NCI-H82 treated with DMSO at 0.1 percent for 48 hours (cell line): ENCODE data around the gene GALNT17.

Source experiments
- DNase-seq: peaks from one replicate; lab custom pipeline; 2025; ENCODE audit not compliant: unreplicated experiment; lab: John Stamatoyannopoulos, UW

The GALNT17 gene

DNA sequence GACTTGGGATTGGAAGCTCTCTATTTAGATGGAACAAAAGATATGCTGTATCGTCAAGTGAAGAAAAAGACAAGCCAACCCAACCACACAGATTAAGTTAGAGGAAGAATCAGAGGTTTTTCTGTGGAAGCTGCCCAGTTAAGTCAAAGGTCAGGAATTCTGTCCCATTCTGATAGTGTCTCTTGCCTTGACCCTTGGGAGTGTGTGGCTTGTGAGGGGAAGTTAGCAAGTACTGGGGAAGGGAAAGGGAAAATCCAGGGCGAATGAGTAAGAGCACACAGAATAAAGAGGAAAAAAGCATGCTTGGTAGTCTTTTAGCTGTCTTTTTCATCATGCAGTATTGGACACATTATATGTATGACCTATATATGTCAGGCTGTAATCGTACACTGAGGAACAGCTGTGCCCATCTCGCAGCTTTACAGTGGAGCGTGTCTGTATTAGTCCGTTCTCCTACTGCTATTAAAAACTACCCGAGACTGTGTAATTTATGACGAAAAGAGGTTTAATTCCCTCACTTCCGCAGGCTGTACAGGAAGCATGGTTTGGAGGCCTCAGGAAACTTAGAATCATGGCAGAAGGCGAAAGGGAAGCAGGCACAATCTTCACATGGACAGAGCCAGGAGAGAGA is 197.2 kb downstream of the GALNT17 start:
- DNase-seq: no peak

DNA sequence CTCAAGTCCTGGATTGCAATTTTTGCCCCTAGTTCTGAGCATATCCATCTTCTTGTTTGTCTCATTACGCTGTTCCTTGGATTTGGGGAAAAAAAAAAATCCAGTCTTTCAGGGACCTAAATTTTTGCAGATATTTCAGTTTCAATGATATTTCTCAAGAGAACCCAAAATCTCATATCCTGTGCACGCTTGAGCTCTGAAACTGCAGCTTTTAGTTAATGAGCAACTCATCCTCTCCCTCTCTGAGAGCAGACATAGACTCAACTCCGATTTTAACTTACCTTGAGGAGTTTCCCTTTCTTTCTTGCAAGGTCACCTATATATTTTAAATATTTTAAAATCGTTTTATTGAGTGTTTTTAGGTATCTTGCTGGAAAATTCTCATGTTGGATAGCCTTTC is 200.3 kb downstream of the GALNT17 start:
- no peak for DNase-seq

DNA sequence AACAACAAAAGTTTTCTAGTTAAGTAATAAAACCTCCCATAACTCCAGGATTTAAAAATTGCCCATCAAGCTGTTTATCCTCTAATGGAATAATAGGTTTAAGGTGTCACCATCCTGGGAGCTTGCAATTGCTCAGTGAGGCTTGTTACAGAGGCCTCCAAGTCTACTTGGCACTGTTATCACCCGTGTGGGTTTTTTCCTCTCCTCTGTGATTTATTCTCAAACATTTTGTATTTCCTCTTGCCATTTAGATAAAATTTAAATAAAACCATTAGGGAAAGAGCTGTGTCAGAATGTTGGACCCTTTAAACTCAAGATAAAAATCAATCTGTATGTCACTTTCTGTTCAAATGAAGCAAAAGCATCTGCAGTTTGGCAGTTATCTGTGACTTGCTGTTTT is 202.6 kb downstream of the GALNT17 start:
- DNase-seq: no peak

DNA sequence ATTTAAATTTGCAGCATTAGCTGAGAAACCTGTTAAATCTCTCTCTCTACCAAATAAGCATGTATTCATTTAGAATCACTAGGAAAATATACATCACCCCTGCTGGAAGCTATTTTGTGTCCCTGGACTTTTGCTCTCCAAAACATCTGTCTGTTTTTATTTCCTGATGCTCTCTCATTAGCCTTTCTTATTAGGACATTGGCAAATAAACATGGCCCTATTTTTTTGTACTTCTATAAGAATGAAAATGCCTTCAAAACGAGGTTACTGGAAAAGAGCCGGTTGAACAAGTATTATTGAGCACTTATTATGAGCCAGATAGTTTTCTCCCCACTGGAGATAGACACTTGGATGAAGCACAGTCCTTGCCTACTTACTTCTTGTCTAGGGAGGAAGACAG is 206.9 kb downstream of the GALNT17 start:
- no peak for DNase-seq

DNA sequence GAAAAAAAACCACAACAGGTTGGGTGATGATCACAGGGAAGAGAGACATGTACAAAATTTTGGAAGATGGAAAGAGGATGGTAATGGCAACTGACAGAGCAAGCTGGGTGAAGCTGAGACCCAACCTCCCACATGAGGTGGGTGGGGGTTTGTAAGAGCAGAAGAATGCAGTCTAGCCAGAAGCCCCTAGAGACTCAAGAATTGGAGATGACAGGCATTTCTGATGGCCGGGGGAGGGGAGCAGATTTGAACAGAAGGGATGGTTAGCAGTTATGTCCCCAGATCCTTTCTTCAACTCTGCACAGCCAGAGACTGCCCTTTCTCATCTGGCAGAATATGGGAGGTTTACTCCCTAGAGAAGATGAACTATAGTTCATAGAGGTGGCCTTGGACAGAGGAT is 208.0 kb downstream of the GALNT17 start:
- no peak for DNase-seq

DNA sequence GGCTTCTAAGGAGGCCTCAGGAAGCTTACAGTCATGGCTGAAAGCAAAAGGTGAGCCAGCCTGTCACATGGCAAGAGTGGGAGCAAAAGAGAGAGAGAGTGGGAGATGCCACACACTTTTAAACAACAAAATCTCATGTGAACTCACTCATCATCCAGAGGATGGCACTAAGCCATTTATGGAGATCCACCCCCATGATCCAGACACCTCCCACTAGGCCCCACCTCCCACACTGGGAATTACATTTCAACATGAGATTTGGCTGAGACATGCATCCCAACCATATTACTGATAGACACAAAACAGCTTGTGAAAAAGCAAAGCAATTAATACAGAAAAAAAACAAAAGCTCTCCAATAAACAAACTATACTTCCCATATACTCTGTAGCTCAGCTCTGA is 210.3 kb downstream of the GALNT17 start:
- DNase-seq: no peak

DNA sequence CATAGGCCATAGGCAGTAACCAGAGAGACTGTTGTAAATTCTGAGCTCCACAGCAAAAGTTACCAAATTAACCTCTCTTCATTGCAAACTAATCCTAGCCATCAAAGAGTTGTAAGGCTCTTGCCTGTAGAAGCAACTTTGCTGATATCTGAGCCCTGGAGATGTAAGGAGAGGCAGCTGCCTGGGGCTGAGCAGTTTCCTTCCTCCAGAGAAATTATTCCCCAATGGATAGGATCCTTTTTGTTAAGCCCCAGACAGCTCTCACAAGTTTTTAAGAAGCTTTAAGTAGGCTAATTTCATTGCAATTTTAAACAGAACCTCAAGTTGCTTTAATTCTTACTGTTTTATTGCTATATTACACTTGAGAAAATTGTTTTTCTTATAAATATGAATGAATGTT is 211.1 kb downstream of the GALNT17 start:
- no peak for DNase-seq

DNA sequence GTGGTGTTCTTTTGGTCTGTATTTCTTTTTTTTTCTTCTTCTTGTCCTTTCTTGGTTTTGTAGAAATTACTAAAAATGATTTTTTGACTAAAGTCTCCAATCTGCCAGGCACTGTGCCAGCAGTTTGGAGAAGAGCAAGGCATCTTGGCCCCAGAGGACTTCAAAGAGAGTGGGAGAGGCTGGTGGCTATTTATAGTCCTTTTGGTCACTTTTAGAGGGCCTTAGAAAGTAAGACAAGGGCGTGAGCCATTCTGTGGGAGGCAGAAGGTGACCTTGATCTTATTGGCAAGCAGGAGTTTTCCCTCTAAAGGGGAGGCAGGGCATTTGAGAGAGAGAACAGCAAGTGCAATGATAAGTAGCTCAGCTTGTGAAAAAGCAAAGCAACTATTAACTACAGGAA is 211.9 kb downstream of the GALNT17 start:
- DNase-seq: no peak

DNA sequence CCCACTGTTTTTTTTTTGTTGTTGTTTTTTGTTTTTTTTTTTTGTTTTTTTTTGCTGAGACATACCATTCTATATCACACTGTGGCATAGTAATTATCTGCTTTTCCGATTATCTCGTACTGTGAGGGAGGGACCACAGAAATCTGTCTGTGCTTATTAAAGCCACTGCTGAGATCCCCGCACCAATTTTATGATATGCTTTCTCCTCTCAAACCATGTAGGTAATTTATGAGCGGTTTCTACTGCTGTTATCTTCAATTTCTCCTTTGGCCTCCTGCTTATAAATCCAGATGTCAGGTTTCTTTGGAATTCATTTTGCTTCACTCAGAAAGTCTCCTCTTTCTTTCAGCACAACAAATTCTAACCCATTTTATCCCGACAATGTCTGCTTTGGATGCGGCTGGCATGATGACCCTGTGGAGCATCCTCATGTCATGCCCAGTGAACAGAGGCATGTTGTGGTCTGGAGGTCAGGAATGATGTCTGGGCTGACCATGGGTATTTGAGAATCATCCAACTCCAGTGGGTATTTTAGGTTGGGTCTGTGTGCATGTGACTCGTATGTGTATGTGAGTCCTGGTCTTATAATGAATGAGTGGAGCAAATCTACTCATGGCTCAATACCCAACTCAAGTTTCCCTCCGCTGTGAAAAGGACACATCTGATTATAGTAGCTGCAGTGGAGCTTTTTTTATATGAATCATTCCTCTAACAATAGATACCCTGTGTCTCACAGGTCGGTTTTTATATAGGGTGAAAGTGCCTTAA is 213.4 kb downstream of the GALNT17 start:
- no peak for DNase-seq

DNA sequence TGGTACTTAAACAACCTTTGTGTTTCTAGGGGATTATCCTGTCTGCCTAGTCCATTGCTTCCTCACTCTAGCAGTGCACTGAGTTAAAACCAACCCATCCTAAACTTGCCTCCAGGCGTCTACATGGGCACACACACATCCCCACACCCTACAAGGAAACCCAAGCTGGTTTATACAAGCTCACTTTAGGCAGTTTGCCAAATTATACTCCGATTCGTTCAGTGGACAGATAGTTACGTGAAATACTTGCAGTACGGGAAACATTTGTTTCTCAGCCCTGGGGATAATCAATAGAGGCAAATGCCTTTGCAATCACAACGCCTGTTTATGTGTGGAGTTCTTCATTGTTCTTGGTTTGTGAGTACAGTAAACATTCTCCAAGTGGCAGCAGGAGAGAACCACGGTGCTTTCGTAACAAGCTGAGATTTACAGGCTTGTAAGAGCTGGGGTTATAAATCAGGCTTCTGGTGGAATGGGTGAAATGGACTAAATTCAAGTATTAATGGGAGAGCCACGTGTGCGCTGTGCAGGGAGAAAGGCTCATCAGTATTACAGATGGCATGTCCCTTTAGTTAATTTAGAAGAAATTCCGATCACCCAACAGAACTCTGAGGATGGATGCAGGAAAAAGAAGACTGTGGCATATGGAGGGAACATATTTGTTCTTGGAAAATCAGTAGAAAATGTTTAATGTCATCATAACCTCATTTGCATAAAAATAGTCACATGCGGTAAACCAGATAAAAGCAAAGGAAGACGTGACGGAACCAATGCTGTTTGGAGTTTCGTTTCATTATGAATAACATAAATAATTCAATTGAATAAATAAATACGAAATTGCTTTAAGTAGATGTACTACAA is 217.1 kb downstream of the GALNT17 start:
- DNase-seq: no peak

DNA sequence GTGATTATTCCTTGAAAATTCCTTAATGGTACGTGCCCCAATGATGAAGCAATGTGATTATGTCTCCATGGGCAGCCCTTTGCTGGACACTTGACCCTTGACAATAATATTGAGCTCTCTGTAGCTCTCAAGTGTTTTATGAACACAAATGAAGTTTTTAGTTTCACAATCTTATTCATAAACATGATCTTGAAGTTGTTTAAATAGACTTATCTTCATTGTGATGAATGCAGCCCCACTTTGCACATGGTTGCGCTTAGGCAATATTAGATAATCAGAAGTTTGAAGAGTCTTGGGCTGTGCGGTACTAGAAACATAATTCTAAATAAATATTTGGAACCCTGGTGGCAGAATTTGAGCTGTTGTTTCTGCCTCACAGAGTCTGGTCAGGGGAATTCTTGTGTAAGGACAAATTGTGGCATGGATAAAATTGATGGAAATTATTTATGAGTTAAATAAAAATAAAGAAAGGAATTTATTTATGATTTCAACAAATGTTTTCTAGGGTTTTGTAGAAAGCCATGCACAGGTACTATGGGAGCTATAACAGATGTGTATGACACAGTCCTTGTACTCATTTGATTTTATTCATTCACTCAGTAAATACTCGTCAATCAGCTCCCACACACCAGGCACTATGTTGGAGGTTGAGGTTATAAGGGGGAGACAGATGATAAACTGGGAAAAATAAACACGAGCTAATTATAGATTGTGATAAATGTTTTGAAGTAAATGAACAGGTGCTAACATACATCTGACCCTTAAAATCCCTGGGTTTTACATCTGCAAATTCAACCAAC is 217.9 kb downstream of the GALNT17 start:
- DNase-seq: no peak

DNA sequence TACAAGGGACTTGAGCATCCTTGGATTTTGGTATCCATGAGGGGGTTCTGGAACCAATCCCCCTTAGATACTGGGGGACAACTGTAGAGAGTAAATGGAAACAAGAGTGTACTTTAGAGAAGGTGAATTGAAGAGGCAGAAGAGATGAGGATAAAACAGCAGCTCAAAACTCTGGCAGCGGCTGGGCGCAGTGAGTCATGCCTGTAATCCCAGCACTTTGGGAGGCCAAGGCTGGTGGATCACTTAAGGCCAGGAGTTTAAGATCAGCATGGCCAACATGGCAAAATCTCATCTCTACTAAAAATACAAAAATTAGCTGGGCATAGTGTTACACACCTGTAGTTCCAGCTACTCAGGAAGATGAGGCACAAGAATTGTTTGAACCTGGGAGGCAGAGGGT is 218.7 kb downstream of the GALNT17 start:
- no peak for DNase-seq

DNA sequence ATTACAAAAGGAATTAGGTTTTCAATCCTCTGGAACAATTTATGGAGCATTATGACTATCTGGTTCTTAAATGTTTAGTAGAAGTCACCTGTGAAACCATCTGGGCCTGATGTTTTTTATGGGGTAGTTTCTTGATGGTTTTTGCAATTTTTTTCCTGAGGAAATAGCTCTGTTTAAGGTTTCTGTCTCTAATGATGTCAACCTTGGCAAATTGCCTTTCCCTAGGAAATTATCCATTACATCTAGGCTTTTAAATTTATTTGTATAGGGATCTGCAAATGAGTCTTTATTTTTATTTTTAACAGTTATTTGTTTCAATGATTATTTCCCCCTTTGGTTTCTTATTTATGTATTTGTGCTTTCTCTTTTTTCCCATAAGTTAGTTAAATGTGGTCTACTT is 222.8 kb downstream of the GALNT17 start:
- DNase-seq: no peak

DNA sequence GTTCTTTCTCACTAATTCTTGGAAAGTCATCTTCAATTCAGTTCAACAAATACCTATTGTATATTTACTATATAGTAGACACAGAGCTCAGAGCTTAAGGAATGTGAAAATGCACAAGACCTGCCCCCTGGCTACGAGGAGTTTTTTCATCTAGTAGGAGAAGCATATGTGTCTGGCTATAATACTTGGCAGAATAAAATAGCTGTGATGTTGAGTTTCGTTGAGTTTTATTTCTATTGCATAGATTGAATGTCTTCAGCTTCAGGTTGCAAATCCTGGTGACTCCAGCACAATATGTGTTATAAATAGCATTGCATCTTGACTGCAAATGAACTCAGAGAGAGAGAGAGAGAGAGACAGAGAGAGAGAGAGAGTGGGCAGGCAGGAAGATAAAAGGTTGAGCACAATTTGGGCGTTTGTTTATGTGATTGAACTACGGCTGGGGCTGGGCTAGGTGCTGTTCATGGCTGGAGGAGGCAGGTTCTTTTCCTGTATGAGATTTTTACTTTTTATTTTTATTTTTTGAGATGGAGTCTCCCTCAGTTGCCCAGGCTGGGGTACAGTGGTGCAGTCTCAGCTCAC is 229.6 kb downstream of the GALNT17 start:
- no peak for DNase-seq

DNA sequence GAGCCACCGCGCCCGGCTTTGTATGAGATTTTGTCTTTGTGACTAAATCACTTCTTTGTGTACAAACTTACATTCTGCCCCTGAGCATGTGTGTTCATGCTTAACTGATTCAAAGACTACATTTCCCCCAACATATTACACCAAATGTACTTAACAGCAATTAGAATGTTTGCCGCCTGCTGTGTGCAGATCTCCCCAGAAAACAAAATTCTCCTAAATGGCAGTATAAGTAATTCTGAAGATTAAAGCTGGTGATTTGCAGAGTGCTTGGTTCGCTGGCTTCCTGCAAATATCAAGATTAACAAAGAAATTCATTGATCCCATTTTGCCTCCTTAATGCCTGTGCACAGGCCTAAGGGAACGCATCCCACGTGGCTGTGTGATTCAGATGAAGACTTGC is 230.3 kb downstream of the GALNT17 start:
- no peak for DNase-seq

DNA sequence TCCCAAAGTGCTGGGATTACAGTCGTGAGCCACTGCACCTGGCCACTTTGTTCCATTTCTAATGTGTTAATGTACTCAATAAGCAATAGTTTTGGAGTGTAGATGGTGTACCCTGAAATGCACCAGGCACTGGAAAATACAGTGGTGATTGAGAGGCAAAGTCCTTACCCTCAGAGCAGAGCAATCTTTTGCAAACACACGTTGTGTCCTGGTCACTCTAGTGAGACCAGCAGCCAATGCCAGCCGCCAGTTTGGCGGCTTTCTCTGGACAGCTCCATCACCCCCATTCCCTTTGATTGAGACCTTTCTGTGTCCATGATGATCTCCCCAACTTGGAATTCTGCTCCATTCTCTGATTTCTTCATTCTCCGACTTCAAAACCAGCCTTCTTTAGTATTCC is 231.3 kb downstream of the GALNT17 start:
- DNase-seq: no peak

DNA sequence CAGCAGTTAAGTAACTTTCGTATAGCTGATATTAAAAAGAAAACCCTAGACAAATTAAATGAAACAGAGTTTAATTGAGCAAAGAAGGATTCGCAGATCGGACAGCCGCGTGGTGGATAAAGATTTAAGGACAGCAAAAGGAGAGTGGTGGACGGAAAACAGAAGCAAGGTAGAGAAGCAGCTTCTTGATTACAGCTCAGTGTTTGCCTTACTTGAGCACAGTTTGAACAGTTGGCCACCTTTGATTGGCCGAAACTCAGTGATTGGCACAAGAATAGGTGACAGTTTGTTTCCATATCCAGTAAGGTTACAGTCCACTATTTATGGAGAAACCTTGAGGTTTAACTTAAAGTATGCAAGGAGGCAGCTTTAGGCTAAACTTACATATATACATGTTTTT is 231.7 kb downstream of the GALNT17 start:
- no peak for DNase-seq

DNA sequence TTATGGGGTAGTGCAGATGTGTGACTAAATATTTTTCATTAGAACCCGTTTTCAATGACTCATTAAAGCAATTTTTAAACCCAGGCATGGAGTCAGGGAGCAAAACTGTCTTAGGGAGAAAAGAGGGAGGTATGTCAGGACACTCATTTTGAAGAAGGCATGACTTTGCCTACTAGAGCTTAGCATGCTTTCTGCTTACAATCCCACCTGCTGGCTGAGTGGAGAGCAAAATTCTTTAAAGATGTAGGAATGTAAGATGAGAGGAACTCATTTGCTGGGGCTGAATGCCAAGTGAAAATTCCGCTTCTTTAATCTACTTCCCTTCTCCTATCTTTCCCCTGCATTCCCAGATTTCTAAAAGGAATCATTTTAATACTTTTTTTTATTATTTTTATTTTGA is 232.6 kb downstream of the GALNT17 start:
- no peak for DNase-seq

DNA sequence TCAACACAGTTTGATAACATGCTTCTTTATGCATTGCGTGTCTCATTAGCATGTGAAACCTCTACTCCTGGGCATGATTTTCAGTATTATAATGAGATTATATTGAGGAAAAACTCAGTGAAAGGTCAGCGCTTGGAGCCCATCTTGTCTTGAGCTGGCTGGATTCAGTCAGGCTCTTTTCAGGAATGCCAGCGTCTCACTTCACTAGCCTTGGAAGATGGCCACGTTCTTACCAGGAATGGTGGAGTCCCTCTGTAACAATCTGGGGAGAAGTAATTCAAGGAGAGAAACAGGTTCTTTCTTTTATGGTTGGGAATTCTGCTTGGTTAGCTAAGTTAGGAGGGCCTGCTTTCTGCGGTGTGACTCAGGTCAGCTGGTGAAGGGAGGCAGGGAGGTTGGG is 241.0 kb downstream of the GALNT17 start:
- no peak for DNase-seq

DNA sequence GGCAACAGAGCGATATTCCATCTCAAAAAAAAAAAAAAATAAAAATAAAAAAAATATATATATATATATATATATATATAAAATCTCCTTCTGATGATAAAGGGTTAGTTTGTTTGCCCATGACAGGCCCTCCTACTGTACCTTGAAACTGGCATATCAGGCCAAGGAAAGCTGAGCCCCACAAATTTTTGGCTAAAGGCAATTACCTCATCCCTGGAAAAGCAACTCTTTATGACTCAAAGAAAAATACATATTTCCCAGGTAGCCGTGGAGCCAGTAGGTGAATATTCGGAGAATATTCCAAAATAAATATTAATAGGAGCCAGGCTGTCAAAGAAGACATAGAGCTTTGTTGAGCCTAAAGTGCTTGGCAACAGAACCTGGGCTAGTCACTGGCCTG is 245.1 kb downstream of the GALNT17 start:
- DNase-seq: no peak

DNA sequence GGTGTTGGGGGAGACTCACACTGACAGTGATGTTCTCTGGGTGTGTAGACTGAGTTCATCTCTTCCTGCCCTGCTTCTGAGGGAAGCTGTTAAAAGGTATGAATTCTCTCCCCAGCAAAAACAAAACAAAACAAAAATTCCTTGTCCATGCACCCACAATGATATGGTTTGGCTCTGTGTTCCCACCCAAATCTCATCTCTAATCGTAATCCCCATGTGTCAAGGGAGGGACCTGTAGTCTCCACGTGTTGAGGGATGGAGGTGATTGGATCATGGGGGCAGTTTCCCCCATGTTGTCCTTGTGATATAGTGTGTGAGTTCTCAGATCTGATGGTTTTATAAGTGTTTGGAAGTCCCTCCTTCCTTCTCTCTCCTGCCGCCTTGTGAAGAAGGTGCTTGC is 245.5 kb downstream of the GALNT17 start:
- DNase-seq: no peak
